D341Med (cell line): ENCODE data around the gene EIF4EBP2.

Experiments used
- DNase-seq: peaks from one replicate; pipeline ENCODE4 v3.0.0; 2012; ENCODE audit warnings: low spot score

The EIF4EBP2 gene

GRCh38 chr10:70379581-70380176 lies 24.3 kb upstream of the EIF4EBP2 start:
- peak; percentile 64 for DNase-seq

- DNase-seq = no peak
Observed at GRCh38 chr10:70380350-70381135, 23.4 kb upstream of the EIF4EBP2 start.

DNA sequence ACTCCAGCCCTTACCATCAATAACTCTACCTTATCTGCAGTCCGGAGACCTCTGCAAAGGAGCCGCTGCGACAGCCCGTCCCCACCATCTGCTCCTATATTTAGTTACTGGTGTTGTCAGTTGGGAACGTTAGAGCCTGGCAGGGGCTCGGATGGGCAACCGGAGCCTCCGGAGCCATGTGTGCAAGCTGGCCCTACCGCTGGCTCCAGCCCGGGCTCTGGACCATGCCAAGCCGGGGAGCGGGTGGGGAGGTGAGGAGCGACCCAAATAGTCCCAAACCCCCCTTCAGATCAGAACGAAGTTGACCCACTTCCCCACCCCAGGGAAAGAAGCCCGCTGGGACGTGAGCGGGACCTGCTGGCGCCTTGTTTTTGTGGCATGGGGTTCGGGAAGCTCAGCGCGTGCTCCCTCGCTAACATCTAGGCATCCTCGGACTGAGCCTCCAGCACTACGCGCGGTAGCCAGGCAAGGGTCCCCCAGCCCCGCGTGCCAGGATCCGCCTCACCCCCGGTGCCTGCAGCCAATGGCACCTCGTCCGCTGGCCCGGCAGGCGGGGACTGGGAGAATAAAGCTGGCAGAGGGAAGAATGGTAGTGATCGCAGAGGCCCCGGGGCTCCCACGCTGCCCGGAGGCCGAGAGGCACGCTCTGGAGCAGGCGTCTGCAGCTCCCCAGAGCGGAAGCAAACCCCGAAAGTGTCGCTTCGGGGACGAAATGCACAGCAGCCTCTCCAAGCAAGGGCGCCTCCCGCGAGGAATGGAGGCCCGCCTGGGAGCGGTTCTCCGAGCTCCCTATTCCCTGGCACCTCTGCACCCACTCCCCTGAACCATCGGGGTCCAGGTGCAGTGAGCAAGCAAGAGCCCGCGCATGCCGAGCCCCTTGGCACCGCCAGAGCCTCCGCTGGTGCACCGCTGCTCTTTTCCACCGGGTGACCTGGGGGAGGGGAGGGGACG lies 22.2 kb upstream of the EIF4EBP2 start:
- peak; percentile 75 for DNase-seq

- DNase-seq = no peak
Observed at GRCh38 chr10:70391654-70392053, 12.3 kb upstream of the EIF4EBP2 start.

- DNase-seq = no peak
Observed at GRCh38 chr10:70396140-70396539, 7.8 kb upstream of the EIF4EBP2 start.

GRCh38 chr10:70399177-70399576 lies 4.8 kb upstream of the EIF4EBP2 start:
- DNase-seq = no peak

DNA sequence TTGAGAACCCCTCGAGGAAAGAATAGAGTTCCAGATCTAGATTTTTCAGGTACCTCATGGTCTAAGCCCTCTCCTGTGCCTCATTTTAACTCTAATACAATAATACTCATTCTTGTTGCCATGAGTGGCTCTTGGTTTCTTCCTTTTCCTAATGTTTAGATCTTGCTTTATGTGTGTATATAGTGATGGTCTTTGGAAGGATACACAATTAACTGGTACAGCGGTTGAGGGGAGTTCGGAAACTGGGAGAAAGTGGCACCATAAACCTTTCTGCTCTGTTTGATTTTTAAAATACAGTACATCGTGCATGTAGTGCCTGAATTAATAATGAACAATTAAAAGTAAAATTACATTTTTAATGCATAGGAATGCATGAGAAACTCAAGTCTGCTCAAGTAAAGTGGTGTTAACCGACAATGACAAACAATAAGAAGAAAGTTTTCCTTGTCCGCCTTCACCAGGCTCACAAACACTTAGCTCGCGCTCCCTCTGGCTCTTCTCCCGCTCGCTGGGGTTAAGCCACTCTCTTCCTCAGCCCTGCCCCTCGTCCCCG lies 386 bp upstream of the EIF4EBP2 start:
- no peak for DNase-seq

GRCh38 chr10:70404787-70405036 lies 767 bp downstream of the EIF4EBP2 start:
- no peak for DNase-seq

- DNase-seq = peak; percentile 39
Observed at GRCh38 chr10:70405037-70405824, 1.3 kb downstream of the EIF4EBP2 start.

DNA sequence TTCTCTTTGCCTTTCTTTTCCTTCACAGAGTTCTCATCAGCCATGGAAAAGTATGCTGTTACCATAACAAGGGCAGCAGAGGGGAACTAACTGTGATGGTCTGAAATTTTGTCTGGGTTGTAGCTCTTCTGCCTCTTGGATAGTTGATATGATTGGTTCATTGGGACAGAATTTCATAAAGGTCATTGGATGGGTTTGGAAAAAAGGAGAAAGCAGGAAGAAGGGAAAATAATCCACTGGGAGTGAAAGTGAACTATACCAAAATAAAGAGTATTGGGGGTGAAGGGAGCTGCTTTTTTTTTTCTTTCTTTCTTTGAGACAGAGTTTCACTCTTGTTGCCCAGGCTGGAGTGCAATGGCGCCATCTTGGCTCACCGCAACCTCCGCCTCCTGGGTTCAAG lies 5.8 kb downstream of the EIF4EBP2 start:
- DNase-seq = no peak

GRCh38 chr10:70410608-70411007 lies 6.7 kb downstream of the EIF4EBP2 start:
- no peak for DNase-seq

- DNase-seq = no peak
Observed at GRCh38 chr10:70412356-70412755, 8.4 kb downstream of the EIF4EBP2 start.

DNA sequence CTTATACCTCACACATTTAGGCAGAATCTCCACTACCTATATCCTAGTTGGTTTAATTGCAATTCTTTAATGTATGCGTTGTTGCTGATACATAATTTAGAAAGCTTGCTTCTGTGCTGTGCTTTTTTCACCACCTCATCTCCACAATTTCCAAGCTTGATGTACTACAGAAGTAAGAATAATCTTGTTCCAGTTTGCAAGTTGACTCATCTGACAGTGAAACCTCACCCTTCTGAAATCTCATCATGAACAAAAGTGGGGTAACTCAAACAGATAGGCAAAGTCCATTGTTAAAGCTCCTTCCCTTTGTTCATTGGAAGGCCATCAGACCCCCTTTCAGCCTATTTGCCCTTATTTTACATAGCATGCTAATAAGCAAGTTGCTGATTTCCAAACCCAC lies 13.6 kb downstream of the EIF4EBP2 start:
- no peak for DNase-seq

DNA sequence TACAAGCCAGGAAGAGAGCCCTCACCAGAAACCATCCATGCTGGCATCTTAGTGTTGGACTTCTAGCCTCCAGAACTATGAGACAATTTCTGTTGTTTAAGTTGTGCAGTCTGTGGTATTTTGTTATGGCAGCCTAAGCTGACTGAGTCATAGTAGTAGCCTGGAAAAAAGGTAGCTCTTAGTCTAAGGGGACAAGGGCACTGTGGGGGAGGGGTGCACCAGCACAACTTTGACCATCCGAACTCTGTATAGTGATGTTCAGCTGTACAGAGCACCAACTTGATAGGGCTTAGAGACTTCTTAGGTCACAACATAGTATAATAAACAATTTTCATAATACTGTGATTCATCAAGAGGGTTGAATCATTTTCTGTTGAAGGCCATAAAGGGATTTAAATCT lies 14.3 kb downstream of the EIF4EBP2 start:
- DNase-seq = no peak

DNA sequence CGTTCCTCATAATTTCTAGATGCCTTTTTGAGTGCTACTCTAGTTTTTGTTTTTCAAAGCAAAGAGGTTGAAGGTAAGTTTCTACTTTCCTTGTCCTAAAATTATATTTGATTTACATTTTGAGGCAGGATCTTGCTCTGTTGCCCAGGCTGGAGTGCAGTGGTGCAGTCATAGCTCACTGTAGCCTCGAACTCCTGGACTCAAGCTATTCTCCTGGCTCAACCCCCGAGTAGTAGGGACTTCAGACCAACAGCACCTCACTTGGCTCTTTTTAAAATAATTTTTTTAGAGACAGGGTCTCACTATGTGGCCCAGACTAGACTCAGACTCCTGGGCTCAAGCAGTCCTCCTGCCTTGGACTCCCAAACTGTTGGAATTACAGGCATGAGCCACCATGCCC lies 14.8 kb downstream of the EIF4EBP2 start:
- no peak for DNase-seq

DNA sequence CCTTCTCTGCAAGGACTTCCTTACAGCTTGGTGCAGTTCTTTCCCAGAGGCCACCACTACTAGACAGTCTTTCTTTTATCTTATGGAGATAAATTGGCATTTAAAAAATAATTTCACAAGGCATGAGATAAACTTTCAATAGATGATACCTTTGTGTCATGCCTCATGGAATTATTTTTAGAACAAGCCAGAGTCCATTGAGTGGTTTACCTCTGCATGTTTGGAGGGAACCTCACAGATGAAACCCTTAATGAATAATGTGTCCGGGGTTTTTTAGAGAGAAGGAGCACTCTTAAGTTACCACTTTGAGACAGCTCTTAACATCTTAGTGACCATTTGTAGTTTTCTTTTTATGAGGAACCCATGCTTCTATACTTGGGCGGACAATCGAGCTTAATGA lies 20.4 kb downstream of the EIF4EBP2 start:
- DNase-seq = no peak

GRCh38 chr10:70425096-70425495 lies 21.2 kb downstream of the EIF4EBP2 start:
- DNase-seq = no peak

DNA sequence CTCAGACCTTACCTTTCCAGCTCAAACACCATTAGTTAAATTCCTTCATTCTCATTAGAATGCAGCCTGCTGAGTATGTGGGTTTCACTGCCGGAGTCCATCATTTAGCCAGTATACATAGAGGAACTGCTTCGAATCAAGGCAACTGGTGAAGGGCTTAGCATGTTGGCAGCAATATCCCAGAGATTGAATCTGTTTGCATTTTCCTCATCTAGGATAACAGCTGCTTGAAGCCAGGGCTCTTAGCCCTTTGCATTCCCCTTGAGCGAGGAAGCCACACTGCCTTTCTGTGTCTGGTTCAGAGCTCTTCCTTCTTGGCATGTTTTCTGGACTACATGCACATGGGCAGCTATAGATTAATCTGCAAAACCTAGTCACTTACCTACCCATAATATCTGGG lies 22.9 kb downstream of the EIF4EBP2 start:
- no peak for DNase-seq

GRCh38 chr10:70430493-70431445 lies 26.8 kb downstream of the EIF4EBP2 start:
- no peak for DNase-seq

DNA sequence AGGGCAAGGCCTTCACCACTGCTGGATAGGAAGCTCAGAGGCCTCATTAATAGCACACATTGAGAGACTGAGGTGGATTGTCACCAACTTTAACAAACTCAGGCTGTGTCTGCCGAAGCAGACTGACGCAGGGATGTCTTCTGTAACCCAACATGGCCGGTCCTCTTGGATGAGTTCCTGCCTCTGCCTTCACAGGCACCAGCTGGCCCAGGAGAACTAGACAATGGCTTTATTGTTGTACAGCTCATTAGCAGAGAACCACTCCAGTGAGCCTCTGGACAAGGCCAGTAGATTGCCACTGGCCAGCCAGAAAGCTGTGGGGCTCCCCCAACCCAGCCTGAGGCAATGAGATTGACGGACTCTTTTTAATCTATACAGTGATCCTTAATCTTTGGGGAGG lies 28.2 kb downstream of the EIF4EBP2 start:
- DNase-seq = no peak
